ENCODE results near the gene KIAA1210. TPM values are rescaled to one million over a fixed set of nuclear protein-coding genes. Genes with fewer than 3 reads are reported as not detected.

KIAA1210 gene
- total and polyA plus RNA-seq, 2 donors from 2014 or later: 0.03 TPM; not detected in 1

DNA sequence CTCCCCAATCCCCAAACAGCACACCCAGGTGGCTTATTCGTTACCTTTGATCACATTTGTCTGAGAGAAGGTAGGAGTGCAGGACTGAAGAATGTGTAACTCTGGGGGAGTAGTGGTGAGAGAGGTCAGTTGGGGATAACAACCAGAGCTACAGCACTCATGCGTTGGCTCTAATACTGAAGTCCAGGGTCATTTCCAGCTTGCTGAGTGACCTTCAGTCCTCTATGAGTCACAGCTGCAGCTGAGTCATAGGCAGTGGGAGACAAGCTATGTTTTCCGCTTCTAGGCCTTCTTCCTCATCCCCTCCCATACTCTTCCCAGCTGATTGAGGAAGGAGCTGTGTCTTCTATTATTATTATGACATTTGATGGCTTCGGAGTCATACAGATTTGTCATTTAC lies 86.4 kb downstream of the KIAA1210 start:
- H3K27me3 ChIP-seq (ENCODE audit: control insufficient read depth, insufficient read depth, low read length): no peaks in the 10 kb centered on the region
- FAIRE-seq (peak; percentile 91), DNase-seq (peak in 2 of 5 donors; percentile 13 to 65)
- no peak overlapping the region for H3K9ac ChIP-seq (ENCODE audit: low read length in 3 of 3)
- H3K36me3 ChIP-seq (ENCODE audit: control insufficient read depth in 2 of 3, insufficient read depth in 3 of 3, low read length in 3 of 3): no peaks in the 10 kb centered on the region
- H3K27ac ChIP-seq (ENCODE audit: low read depth in 2 of 2, low read length in 2 of 2): peak overlapping the region in 1 of 2 donors; percentile 23
- no peaks in the 10 kb centered on the region for H3K4me1 ChIP-seq (ENCODE audit: control insufficient read depth in 2 of 3, insufficient read depth in 2 of 3, low read depth in 1 of 3, low read length in 3 of 3)
- no peak overlapping the region for H3K4me3 ChIP-seq (ENCODE audit: low read length in 3 of 3)
- TF ChIP-seq, protein P1, sequence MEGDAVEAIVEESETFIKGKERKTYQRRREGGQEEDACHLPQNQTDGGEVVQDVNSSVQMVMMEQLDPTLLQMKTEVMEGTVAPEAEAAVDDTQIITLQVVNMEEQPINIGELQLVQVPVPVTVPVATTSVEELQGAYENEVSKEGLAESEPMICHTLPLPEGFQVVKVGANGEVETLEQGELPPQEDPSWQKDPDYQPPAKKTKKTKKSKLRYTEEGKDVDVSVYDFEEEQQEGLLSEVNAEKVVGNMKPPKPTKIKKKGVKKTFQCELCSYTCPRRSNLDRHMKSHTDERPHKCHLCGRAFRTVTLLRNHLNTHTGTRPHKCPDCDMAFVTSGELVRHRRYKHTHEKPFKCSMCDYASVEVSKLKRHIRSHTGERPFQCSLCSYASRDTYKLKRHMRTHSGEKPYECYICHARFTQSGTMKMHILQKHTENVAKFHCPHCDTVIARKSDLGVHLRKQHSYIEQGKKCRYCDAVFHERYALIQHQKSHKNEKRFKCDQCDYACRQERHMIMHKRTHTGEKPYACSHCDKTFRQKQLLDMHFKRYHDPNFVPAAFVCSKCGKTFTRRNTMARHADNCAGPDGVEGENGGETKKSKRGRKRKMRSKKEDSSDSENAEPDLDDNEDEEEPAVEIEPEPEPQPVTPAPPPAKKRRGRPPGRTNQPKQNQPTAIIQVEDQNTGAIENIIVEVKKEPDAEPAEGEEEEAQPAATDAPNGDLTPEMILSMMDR (IDR thresholded peaks at IDR 0.05; ENCODE audit: borderline replicate concordance, extremely low read depth, insufficient read depth): no peak
- H3K9me3 ChIP-seq (ENCODE audit: control insufficient read depth in 2 of 3, insufficient read depth in 1 of 3, low read length in 3 of 3): no peaks in the 10 kb centered on the region
- intact Hi-C loops (cut with DNase I): no loop called here

DNA sequence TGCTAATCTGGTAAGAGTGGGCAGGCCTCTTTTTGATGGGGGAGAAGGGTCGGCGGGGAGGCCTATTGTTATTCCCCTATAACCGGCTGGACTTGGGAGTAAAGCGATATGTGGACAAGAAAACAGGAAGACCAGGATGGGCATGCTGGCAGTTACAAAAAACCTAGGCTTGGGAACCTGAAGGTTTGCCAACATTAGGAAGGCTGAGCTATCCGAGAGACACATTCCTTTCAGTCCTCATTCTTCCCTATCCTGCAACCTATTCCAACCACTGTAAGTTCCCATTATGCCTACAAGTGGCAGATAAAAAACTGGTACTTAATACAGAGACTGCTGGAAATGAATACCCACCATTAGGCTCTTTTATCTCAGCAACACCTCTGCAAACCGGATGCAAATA lies 87.2 kb downstream of the KIAA1210 start:
- FAIRE-seq: no peak
- H3K9me3 ChIP-seq (ENCODE audit: control insufficient read depth in 2 of 3, insufficient read depth in 1 of 3, low read length in 3 of 3): no peaks in the 10 kb centered on the region
- H3K4me3 ChIP-seq (ENCODE audit: low read length in 3 of 3): no peak overlapping the region
- DNase-seq: no peak
- TF ChIP-seq, protein P1 (IDR thresholded peaks at IDR 0.05; ENCODE audit: borderline replicate concordance, extremely low read depth, insufficient read depth): no peak
- H3K27me3 ChIP-seq (ENCODE audit: control insufficient read depth, insufficient read depth, low read length): no peaks in the 10 kb centered on the region
- no peak overlapping the region for H3K9ac ChIP-seq (ENCODE audit: low read length in 3 of 3)
- intact Hi-C loops (cut with DNase I): no loop called here
- no peaks in the 10 kb centered on the region for H3K36me3 ChIP-seq (ENCODE audit: control insufficient read depth in 2 of 3, insufficient read depth in 3 of 3, low read length in 3 of 3)
- no peaks in the 10 kb centered on the region for H3K4me1 ChIP-seq (ENCODE audit: control insufficient read depth in 2 of 3, insufficient read depth in 2 of 3, low read depth in 1 of 3, low read length in 3 of 3)
- no peak overlapping the region for H3K27ac ChIP-seq (ENCODE audit: low read depth in 2 of 2, low read length in 2 of 2)

DNA sequence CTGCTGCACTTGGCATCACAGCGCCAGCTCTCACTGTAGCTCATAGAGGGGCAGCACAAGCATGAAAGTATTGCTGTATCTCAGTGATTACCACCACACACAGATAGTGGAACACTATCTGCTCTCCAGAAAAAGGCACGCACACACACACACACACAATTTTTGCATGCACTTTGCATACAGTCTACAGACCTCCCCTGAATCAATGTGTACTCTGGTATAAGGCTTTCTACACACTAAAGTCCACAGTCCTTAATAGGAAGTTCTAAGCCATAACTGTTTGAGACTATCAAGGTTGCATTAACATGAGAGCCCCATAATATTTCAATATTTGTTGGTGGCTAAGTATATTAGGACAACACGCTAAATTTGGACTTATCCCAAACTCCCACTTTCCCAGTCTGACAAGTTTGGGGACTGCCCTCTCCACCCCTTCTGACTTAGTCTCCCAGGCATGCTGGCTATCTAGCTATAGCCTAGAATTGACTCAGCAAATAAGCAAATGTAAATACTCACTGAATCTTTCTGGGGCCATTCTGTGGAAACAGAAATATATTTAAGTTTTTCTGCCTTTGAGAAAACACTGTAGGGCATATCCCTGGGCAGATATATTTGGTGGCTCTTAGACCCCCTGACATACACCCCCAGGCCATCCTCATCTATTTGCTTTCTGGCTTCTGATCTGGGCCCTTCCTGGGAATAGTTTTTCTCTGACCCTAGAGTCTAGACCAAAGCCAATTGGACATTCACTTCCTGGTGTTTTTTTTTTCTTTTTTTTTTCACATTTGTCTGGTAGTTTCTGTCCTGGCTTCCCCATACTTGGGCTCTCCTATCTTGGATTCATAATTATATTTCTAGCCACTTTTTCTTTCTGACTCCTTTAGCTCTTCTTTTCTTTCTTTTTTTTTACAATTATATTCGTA lies 91.2 kb downstream of the KIAA1210 start:
- Histone ChIP-seq H3K9ac (ENCODE audit: low read length in 3 of 3) (no peak overlapping the region), H3K36me3 (ENCODE audit: control insufficient read depth in 2 of 3, insufficient read depth in 3 of 3, low read length in 3 of 3) (no peaks in the 10 kb centered on the region), H3K27ac (ENCODE audit: low read depth in 2 of 2, low read length in 2 of 2) (no peak overlapping the region), H3K4me1 (ENCODE audit: control insufficient read depth in 2 of 3, insufficient read depth in 2 of 3, low read depth in 1 of 3, low read length in 3 of 3) (no peaks in the 10 kb centered on the region), H3K9me3 (ENCODE audit: control insufficient read depth in 2 of 3, insufficient read depth in 1 of 3, low read length in 3 of 3) (no peaks in the 10 kb centered on the region), H3K4me3 (ENCODE audit: low read length in 3 of 3) (no peak overlapping the region), H3K27me3 (ENCODE audit: control insufficient read depth, insufficient read depth, low read length) (no peaks in the 10 kb centered on the region)
- DNase-seq (no peak), FAIRE-seq (no peak)
- TF ChIP-seq, protein P1 (IDR thresholded peaks at IDR 0.05; ENCODE audit: borderline replicate concordance, extremely low read depth, insufficient read depth): no peak
- intact Hi-C loops (cut with DNase I): no loop called here

All from kidney (tissue), 14 donors.